K562 (cell line): ENCODE results near the gene OTULIN. TPM values are rescaled to one million over a fixed set of nuclear protein-coding genes. Genes with fewer than 3 reads are reported as not detected.
A peak's percentile ranks its signal among the peaks of the same experiment; 100 is the strongest.

Source experiments
- AFF1 ChIP-seq, 2 experiments: fragments of 450-650 bp; IDR thresholded peaks; 2 replicates each; pipeline ENCODE4 v1.6.1; 2018; ENCODE audit warnings: mild to moderate bottlenecking in 2 of 2, low read depth in 1 of 2; ENCODE audit not compliant: partially characterized antibody in 2 of 2
- BMI1 ChIP-seq: fragments of 150-350 bp; IDR thresholded peaks from 2 replicates; pipeline ENCODE4 v1.6.1; 2014; ENCODE audit warnings: low read length
- BRD9 ChIP-seq: fragments of 450-650 bp; IDR thresholded peaks from 2 replicates; pipeline ENCODE4 v1.6.1; 2018; ENCODE audit warnings: low read depth; ENCODE audit not compliant: partially characterized antibody
- CCAR2 ChIP-seq: fragments of 200-400 bp; formaldehyde crosslinking; IDR thresholded peaks from 2 replicates; pipeline ENCODE4 v1.6.1; 2017; ENCODE audit warnings: mild to moderate bottlenecking, low read depth, low read length
- ETS2 ChIP-seq: IDR thresholded peaks from 2 replicates; pipeline ENCODE4 v1.6.1; 2016; ENCODE audit warnings: borderline replicate concordance, missing genetic modification characterization, mild to moderate bottlenecking, moderate library complexity, missing compliant biosample characterization; ENCODE audit not compliant: poor library complexity, severe bottlenecking
- NCOA4 ChIP-seq: fragments of 450-650 bp; IDR thresholded peaks from 2 replicates; pipeline ENCODE4 v1.6.1; 2018; ENCODE audit warnings: mild to moderate bottlenecking; ENCODE audit not compliant: partially characterized antibody
- NKRF ChIP-seq: fragments of 450-650 bp; IDR thresholded peaks from 2 replicates; pipeline ENCODE4 v1.6.1; 2016; ENCODE audit warnings: borderline replicate concordance
- NR4A1 ChIP-seq, 2 experiments: fragments of 250-450 bp in 1 of 2; fragments of 450-650 bp in 1 of 2; sonication (Bioruptor Pico) in 1 of 2; IDR thresholded peaks; 2 replicates each; pipeline versions ENCODE4 v1.4.0 to v1.6.1; 2016 to 2020; ENCODE audit warnings: mild to moderate bottlenecking in 2 of 2, missing compliant biosample characterization in 1 of 2, missing genetic modification characterization in 1 of 2, moderate library complexity in 1 of 2
- U2AF2 ChIP-seq: fragments of 200-400 bp; formaldehyde crosslinking; optimal IDR thresholded peaks from 2 replicates; pipeline ENCODE3; 2017; ENCODE audit warnings: low read depth, mild to moderate bottlenecking, low read length
- YBX1 ChIP-seq: fragments of 450-650 bp; IDR thresholded peaks from 2 replicates; pipeline ENCODE4 v1.7.1; 2016; ENCODE audit warnings: mild to moderate bottlenecking
- ZNF121 ChIP-seq: sonication (generic); formaldehyde crosslinking; conservative IDR thresholded peaks from 2 replicates; pipeline ENCODE4 v1.8.0; 2022; ENCODE audit warnings: missing genetic modification reagents
- ZNF586 ChIP-seq: fragments of 450-650 bp; formaldehyde crosslinking; conservative IDR thresholded peaks from 2 replicates; pipeline ENCODE4 v1.4.0; 2020; ENCODE audit warnings: mild to moderate bottlenecking, moderate library complexity
- polyA plus RNA-seq, 8 experiments: library from polyadenylated mRNA; depleted of rRNA in 4 of 8; stranded (reverse) in 5 of 8; unstranded in 3 of 8; fragments of >200 nt; fragmentation: Nextera tagmentation in 2 of 8; fragmentation: Illumina TruSeq in 1 of 8; extraction: Ambion mirVana in 2 of 8; extraction: Trizol in 1 of 8; gene quantifications; 2 replicates each; pipeline versions ENCODE4 v1.2.1 to v1.2.3, GENCODE V29; 2011 to 2014; ENCODE audit warnings: inconsistent platforms in 1 of 8, missing spikeins in 1 of 8
- total RNA-seq, 7 experiments: library from RNA; depleted of rRNA in 6 of 7; stranded (reverse); fragments of >200 nt in 6 of 7; fragmentation: Illumina TruSeq in 2 of 7; extraction: Trizol in 2 of 7; gene quantifications; 2 replicates each; pipeline versions ENCODE4 v1.2.1 to v1.2.3, GENCODE V29; 2011 to 2021; ENCODE audit warnings: low replicate concordance in 1 of 7

The OTULIN gene
- total and polyA plus RNA-seq, 9 of the 15 experiments (the other 6 are each of a cell fraction or from before 2014, with no cell fraction given): 3.3 to 33.6 (median 20.1) TPM

GRCh38 chr5:14664270-14665100 is at the start of gene OTULIN (continued):
- TF ChIP-seq AFF1 (IDR thresholded peaks at IDR 0.05; ENCODE audit: low read depth in 1 of 2, partially characterized antibody in 2 of 2) (no peak), ZNF121 (CRISPR knock-in tag) (no peak), NKRF (peak; percentile 65; the same call in 1 of the 2 replicates), U2AF2 (no peak), BMI1 (no peak), ZNF586 (CRISPR knock-in tag) (no peak), YBX1 (no peak), ETS2 (tag) (no peak), NR4A1 (CRISPR knock-in tag; IDR thresholded peaks at IDR 0.05) (no peak), NR4A1 (tag; IDR thresholded peaks at IDR 0.05) (peak; percentile 70; the same call in 1 of the 2 replicates), BRD9 (no peak), CCAR2 (no peak), NCOA4 (no peak)
